Endothelial cell of umbilical vein (primary cell): ENCODE results near the gene COL9A1. TPM values are rescaled to one million over a fixed set of nuclear protein-coding genes. Genes with fewer than 3 reads are reported as not detected.

ENCODE experiments used
- BruUV-seq: library from RNA; stranded (reverse); fragments of 400-500 nt; replicated peaks from 2 replicates; lab custom pipeline; 2021; lab: Mats Ljungman, UMichigan
- CTCF ChIA-PET: fragments of 300-600, 350-600 bp; sonication (Branson Sonifier 250); formaldehyde crosslinking; loops from one replicate; lab custom pipeline; 2021; ENCODE audit warnings: antibody characterized with exemption, inconsistent platforms; lab: Charles Lee
- POLR2A ChIA-PET: fragments of 300-600, 350-600 bp; sonication (Branson Sonifier 250); formaldehyde crosslinking; loops from one replicate; lab custom pipeline; 2021; ENCODE audit warnings: antibody characterized with exemption, inconsistent platforms; lab: Charles Lee
- DNase-seq: peaks from one replicate; pipeline ENCODE4 v3.0.0-alpha.2; 2011; ENCODE audit warnings: low read depth, low spot score
- FAIRE-seq: peaks from 2 replicates; lab custom pipeline; 2011; peaks lifted over from hg19 to GRCh38; lab: Jason Lieb, UNC
- H2AFZ ChIP-seq: 2 replicates; pipeline ENCODE4 v1.6.0; 2012; ENCODE audit warnings: low read depth, low read length, control low read depth, inconsistent platforms
- H3K27ac ChIP-seq: 2 replicates; pipeline ENCODE4 v1.5.1; 2011; ENCODE audit warnings: low read depth, mild to moderate bottlenecking, control low read depth, low read length, moderate library complexity; ENCODE audit not compliant: insufficient read depth
- H3K27me3 ChIP-seq, 2 experiments: 2 replicates each; pipeline versions ENCODE4 v1.6.0 to v1.6.1; 2011; ENCODE audit warnings: low read length in 2 of 2, mixed read lengths in 1 of 2; ENCODE audit not compliant: control insufficient read depth in 2 of 2, insufficient read depth in 2 of 2
- H3K36me3 ChIP-seq, 2 experiments: 2 replicates in 1 of 2; 3 replicates in 1 of 2; pipeline ENCODE4 v1.5.1; 2011; ENCODE audit warnings: low read length in 2 of 2, mild to moderate bottlenecking in 1 of 2, moderate library complexity in 1 of 2; ENCODE audit not compliant: control insufficient read depth in 2 of 2, insufficient read depth in 2 of 2; ENCODE audit errors: extremely low read depth in 1 of 2
- H3K4me1 ChIP-seq: 3 replicates; pipeline ENCODE4 v1.5.1; 2011; ENCODE audit warnings: mild to moderate bottlenecking, low read length; ENCODE audit not compliant: control insufficient read depth, insufficient read depth; ENCODE audit errors: extremely low read depth
- H3K4me2 ChIP-seq: 2 replicates; pipeline ENCODE4 v1.6.1; 2011; ENCODE audit warnings: low read length, control low read depth, mixed read lengths; ENCODE audit not compliant: insufficient read depth
- H3K4me3 ChIP-seq, 3 experiments: fragments of 200-600 bp in 1 of 3; sonication (generic), shearing (Covaris generic) in 1 of 3; replicated peaks in 1 of 3; 2 replicates each; pipeline ENCODE4 v1.5.1; 2011 to 2016; ENCODE audit warnings: control low read depth in 3 of 3, low read length in 3 of 3, mild to moderate bottlenecking in 2 of 3, inconsistent platforms in 1 of 3, low read depth in 1 of 3, moderate library complexity in 1 of 3; ENCODE audit not compliant: insufficient read depth in 1 of 3
- H3K79me2 ChIP-seq: 2 replicates; pipeline ENCODE4 v1.6.0; 2012; ENCODE audit warnings: low read length, inconsistent platforms; ENCODE audit not compliant: control insufficient read depth, insufficient read depth
- H3K9ac ChIP-seq: replicated peaks from 2 replicates; pipeline ENCODE3; 2011; ENCODE audit warnings: low read length, control low read depth; ENCODE audit not compliant: insufficient read depth; ENCODE audit errors: extremely low read depth
- H3K9me1 ChIP-seq: replicated peaks from 3 replicates; pipeline ENCODE4 v1.6.0; 2011; ENCODE audit warnings: mild to moderate bottlenecking, low read length; ENCODE audit not compliant: control insufficient read depth, insufficient read depth; ENCODE audit errors: extremely low read depth
- H3K9me3 ChIP-seq: replicated peaks from 2 replicates; pipeline ENCODE4 v1.5.1; 2012; ENCODE audit warnings: low read length, inconsistent platforms; ENCODE audit not compliant: control insufficient read depth, insufficient read depth
- H4K20me1 ChIP-seq: replicated peaks from 2 replicates; pipeline ENCODE3; 2011; ENCODE audit warnings: mild to moderate bottlenecking, low read length; ENCODE audit not compliant: control insufficient read depth, insufficient read depth; ENCODE audit errors: extremely low read depth
- EZH2 ChIP-seq: IDR thresholded peaks from 2 replicates; pipeline ENCODE4 v1.6.1; 2012; ENCODE audit warnings: borderline replicate concordance, low read depth, mild to moderate bottlenecking, moderate library complexity, low read length, inconsistent platforms; ENCODE audit not compliant: severe bottlenecking
- FOS ChIP-seq: IDR thresholded peaks from 2 replicates; pipeline ENCODE4 v1.6.1; 2011; ENCODE audit warnings: mild to moderate bottlenecking, low read length, moderate library complexity, borderline replicate concordance; ENCODE audit not compliant: insufficient read depth
- GATA2 ChIP-seq: IDR thresholded peaks from 2 replicates; pipeline ENCODE4 v1.7.0; 2011; ENCODE audit warnings: low read depth, mild to moderate bottlenecking, moderate library complexity, mixed read lengths, low read length; ENCODE audit not compliant: insufficient read length, insufficient read depth
- JUN ChIP-seq: IDR thresholded peaks from 2 replicates; pipeline ENCODE4 v1.6.1; 2011; ENCODE audit warnings: borderline replicate concordance, low read depth; ENCODE audit not compliant: insufficient read length, insufficient read depth
- MYC ChIP-seq: IDR thresholded peaks from one replicate; pipeline ENCODE4 v1.6.1; 2011; ENCODE audit warnings: mild to moderate bottlenecking, low read depth, low read length
- POLR2A ChIP-seq: IDR thresholded peaks from 2 replicates; pipeline ENCODE4 v1.6.1; 2012; ENCODE audit warnings: low read depth, mild to moderate bottlenecking, control low read depth, low read length
- POLR2AphosphoS5 ChIP-seq: IDR thresholded peaks from 2 replicates; pipeline ENCODE4 v1.6.1; 2012; ENCODE audit warnings: low read depth, mild to moderate bottlenecking, control low read depth, low read length, moderate library complexity; ENCODE audit not compliant: insufficient read depth
- dilution Hi-C: fragments of 300-500 bp; cut with MboI; formaldehyde crosslinking; loops from one replicate; pipeline ENCODE4 v1.15.0; 2019; ENCODE audit warnings: low sequenced_read_pairs; ENCODE audit not compliant: extremely low pct_ligation_motif_present
- intact Hi-C: fragments of 100-400 bp; cut with micrococcal nuclease; formaldehyde crosslinking; loops from one replicate; pipeline ENCODE4 v1.10.0; 2022
- polyA plus RNA-seq, 4 experiments: library from polyadenylated mRNA; depleted of rRNA in 3 of 4; stranded (reverse) in 3 of 4; unstranded in 1 of 4; fragments of >200 nt; gene quantifications; 2 replicates each; pipeline versions ENCODE4 v1.2.1 to v1.2.3, GENCODE V29; 2011 to 2012; ENCODE audit warnings: missing spikeins in 1 of 4
- total RNA-seq: library from RNA; stranded (reverse); gene quantifications from 2 replicates; pipeline ENCODE4 v1.2.3, GENCODE V29; 2021
- TF ChIP-seq, protein P1 (sequence below), 2 donors: IDR thresholded peaks; 1 replicate in 1 of 2; 2 replicates in 1 of 2; pipeline ENCODE4 v1.5.1; 2011; ENCODE audit warnings: low read length in 2 of 2, mild to moderate bottlenecking in 2 of 2, moderate library complexity in 2 of 2, control low read depth in 1 of 2, inconsistent platforms in 1 of 2, low read depth in 1 of 2; ENCODE audit not compliant: insufficient read depth in 1 of 2; ENCODE audit errors: extremely low read depth in 1 of 2
- TF ChIP-seq, protein P2 (sequence below): IDR thresholded peaks from 2 replicates; pipeline ENCODE4 v1.6.1; 2011; ENCODE audit not compliant: insufficient read depth, insufficient read length

COL9A1 gene
- total and polyA plus RNA-seq, 2 donors (not counting 3 experiments of a cell fraction or from before 2014, with no cell fraction given), result not detected

- intact Hi-C loops (no loop called here), dilution Hi-C loops (no loop called here)
- no peak overlapping the region for H3K4me2 ChIP-seq
- no peaks in the 10 kb centered on the region for H3K79me2 ChIP-seq
- H3K4me1 ChIP-seq, result no peaks in the 10 kb centered on the region
- H3K9me3 ChIP-seq, result no peaks in the 10 kb centered on the region
- no peak for FAIRE-seq
- TF ChIP-seq POLR2A (no peak), MYC (no peak), JUN (no peak), GATA2 (no peak), POLR2AphosphoS5 (no peak), EZH2 (no peak), FOS (no peak)
- TF ChIP-seq, protein P1, sequence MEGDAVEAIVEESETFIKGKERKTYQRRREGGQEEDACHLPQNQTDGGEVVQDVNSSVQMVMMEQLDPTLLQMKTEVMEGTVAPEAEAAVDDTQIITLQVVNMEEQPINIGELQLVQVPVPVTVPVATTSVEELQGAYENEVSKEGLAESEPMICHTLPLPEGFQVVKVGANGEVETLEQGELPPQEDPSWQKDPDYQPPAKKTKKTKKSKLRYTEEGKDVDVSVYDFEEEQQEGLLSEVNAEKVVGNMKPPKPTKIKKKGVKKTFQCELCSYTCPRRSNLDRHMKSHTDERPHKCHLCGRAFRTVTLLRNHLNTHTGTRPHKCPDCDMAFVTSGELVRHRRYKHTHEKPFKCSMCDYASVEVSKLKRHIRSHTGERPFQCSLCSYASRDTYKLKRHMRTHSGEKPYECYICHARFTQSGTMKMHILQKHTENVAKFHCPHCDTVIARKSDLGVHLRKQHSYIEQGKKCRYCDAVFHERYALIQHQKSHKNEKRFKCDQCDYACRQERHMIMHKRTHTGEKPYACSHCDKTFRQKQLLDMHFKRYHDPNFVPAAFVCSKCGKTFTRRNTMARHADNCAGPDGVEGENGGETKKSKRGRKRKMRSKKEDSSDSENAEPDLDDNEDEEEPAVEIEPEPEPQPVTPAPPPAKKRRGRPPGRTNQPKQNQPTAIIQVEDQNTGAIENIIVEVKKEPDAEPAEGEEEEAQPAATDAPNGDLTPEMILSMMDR (IDR thresholded peaks at IDR 0.05; ENCODE audit: extremely low read depth in 1 of 2, insufficient read depth in 1 of 2, low read depth in 1 of 2, low read length in 2 of 2), result no peak
- TF ChIP-seq, protein P2, sequence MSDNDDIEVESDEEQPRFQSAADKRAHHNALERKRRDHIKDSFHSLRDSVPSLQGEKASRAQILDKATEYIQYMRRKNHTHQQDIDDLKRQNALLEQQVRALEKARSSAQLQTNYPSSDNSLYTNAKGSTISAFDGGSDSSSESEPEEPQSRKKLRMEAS, result no peak
- no peak overlapping the region for H3K4me3 ChIP-seq
- no peaks in the 10 kb centered on the region for H3K27me3 ChIP-seq
- POLR2A ChIA-PET, result no interaction called here
- no peaks in the 10 kb centered on the region for H3K9me1 ChIP-seq
- H3K36me3 ChIP-seq, result no peaks in the 10 kb centered on the region
- no peak overlapping the region for H2AFZ ChIP-seq
- no peaks in the 10 kb centered on the region for H4K20me1 ChIP-seq
- H3K27ac ChIP-seq, result no peak overlapping the region
- H3K9ac ChIP-seq, result no peak overlapping the region
- DNase-seq, result no peak
- no TSS peak for BruUV-seq
- CTCF ChIA-PET, result no interaction called here
Measured at GRCh38 chr6:70270287-70271005, 32.4 kb downstream of the COL9A1 start.
